C4-2B (cell line): ENCODE data around the gene ZACN.

Experiments
- H3K27ac ChIP-seq: fragments of 450-650 bp; 2 replicates; pipeline ENCODE4 v1.5.1; 2017
- CTCF ChIP-seq: fragments of 450-650 bp; conservative IDR thresholded peaks from 2 replicates; pipeline ENCODE4 v1.5.1; 2017; ENCODE audit warnings: mild to moderate bottlenecking
- ZFX ChIP-seq: fragments of 450-650 bp; IDR thresholded peaks from 2 replicates; pipeline ENCODE4 v1.6.1; 2017

ZACN gene

GRCh38 chr17:76124582-76125390 lies 45.8 kb downstream of the ZACN start:
- TF ChIP-seq ZFX (no peak), CTCF (no peak)
- no peak overlapping the region for H3K27ac ChIP-seq

- TF ChIP-seq ZFX (no peak), CTCF (no peak)
Observed at GRCh38 chr17:76125391-76125675, 46.4 kb downstream of the ZACN start.

GRCh38 chr17:76125922-76126321 lies 46.9 kb downstream of the ZACN start:
- H3K27ac ChIP-seq: no peak overlapping the region
- TF ChIP-seq ZFX (no peak), CTCF (no peak)

More at GRCh38 chr17:76125391-76125675, 46.4 kb downstream of the ZACN start:
- no peak overlapping the region for H3K27ac ChIP-seq

GRCh38 chr17:76130473-76130872 lies 51.5 kb downstream of the ZACN start:
- no peak overlapping the region for H3K27ac ChIP-seq
- TF ChIP-seq ZFX (no peak), CTCF (no peak)

GRCh38 chr17:76131051-76131691 lies 52.2 kb downstream of the ZACN start:
- H3K27ac ChIP-seq: no peak overlapping the region; the same call in 1 of the 2 replicates
- TF ChIP-seq CTCF (no peak), ZFX (no peak)

- peak overlapping the region; percentile 56 for H3K27ac ChIP-seq
- TF ChIP-seq CTCF: no peak
- TF ChIP-seq ZFX: no peak
Observed at GRCh38 chr17:76131692-76132573, 53.0 kb downstream of the ZACN start.
